HepG2 (cell line): Measurements from ENCODE around the gene ANXA10.

Experiments
- CTCF ChIP-seq: sonication (generic); formaldehyde crosslinking; IDR thresholded peaks from 2 replicates; pipeline ENCODE4 v1.5.0; 2020; ENCODE audit warnings: mild to moderate bottlenecking, missing genetic modification reagents, moderate library complexity
- EP300 ChIP-seq, 3 experiments: sonication (generic) in 1 of 3; formaldehyde crosslinking in 1 of 3; IDR thresholded peaks; 2 replicates each; pipeline versions ENCODE4 v1.5.1 to v1.6.1; 2011 to 2020; ENCODE audit warnings: low read depth in 2 of 3, low read length in 2 of 3, borderline replicate concordance in 1 of 3, improper control_type of control experiment in 1 of 3, mild to moderate bottlenecking in 1 of 3, missing genetic modification reagents in 1 of 3, moderate library complexity in 1 of 3
- MAF1 ChIP-seq: sonication (generic); formaldehyde crosslinking; IDR thresholded peaks from 2 replicates; pipeline ENCODE4 v1.5.0; 2020; ENCODE audit warnings: missing genetic modification reagents, borderline replicate concordance
- TAF1 ChIP-seq: sonication (generic); formaldehyde crosslinking; IDR thresholded peaks from 2 replicates; pipeline ENCODE4 v1.4.0; 2020; ENCODE audit warnings: missing genetic modification reagents
- ZGPAT ChIP-seq: IDR thresholded peaks from 2 replicates; pipeline ENCODE4 v1.6.1; 2016; ENCODE audit warnings: mild to moderate bottlenecking
- ZNF205 ChIP-seq: IDR thresholded peaks from 2 replicates; pipeline ENCODE4 v1.6.1; 2018; ENCODE audit warnings: missing biosample characterization, missing genetic modification reagents
- TF ChIP-seq, protein P1 (sequence below): sonication (generic); formaldehyde crosslinking; IDR thresholded peaks from 2 replicates; pipeline ENCODE4 v1.4.0; 2020; ENCODE audit warnings: missing genetic modification reagents

DNA sequence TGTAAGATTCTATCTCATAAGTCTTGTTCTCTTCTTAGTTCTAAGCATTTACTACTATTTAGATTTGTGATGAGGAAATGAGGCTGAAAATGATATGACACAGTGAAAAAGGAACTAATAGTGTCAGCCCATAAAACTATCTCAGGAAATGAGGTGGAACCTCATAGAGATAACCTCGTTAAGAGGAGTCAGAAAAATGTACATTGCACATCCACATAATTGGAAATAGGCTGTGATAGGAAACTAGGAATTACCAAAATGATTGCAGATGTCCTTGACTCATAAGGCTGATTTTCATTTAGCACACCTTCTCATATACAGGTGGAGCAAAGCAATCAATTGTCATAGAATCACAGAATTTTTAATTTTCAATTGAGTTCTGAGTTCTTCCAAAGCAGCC lies 26.8 kb downstream of the ANXA10 start:
- TF ChIP-seq, protein P1, sequence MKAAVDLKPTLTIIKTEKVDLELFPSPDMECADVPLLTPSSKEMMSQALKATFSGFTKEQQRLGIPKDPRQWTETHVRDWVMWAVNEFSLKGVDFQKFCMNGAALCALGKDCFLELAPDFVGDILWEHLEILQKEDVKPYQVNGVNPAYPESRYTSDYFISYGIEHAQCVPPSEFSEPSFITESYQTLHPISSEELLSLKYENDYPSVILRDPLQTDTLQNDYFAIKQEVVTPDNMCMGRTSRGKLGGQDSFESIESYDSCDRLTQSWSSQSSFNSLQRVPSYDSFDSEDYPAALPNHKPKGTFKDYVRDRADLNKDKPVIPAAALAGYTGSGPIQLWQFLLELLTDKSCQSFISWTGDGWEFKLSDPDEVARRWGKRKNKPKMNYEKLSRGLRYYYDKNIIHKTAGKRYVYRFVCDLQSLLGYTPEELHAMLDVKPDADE (CRISPR knock-in tag) = no peak
- TF ChIP-seq ZNF205 (CRISPR knock-in tag) = no peak
- TF ChIP-seq TAF1 (CRISPR knock-in tag) = no peak
- no peak for TF ChIP-seq MAF1 (CRISPR knock-in tag)
- no peak for TF ChIP-seq ZGPAT (CRISPR knock-in tag)
- TF ChIP-seq EP300 (IDR thresholded peaks at IDR 0.05; ENCODE audit: low read depth in 2 of 2, low read length in 2 of 2) = no peak
- TF ChIP-seq EP300 (CRISPR knock-in tag; IDR thresholded peaks at IDR 0.05; ENCODE audit: borderline replicate concordance) = no peak
- TF ChIP-seq CTCF (CRISPR knock-in tag) = no peak
